HG03575 (cell line): ENCODE measurements around the gene DDI2.

ENCODE experiments used
- ATAC-seq: cut with Tn5 transposase; IDR thresholded peaks from one replicate; pipeline ENCODE4 v1.9.1; 2021; ENCODE audit not compliant: unreplicated experiment, insufficient number of reproducible peaks, low FRiP score; ENCODE audit errors: extremely low read depth

The DDI2 gene

GRCh38 chr1:15617173-15618076 is at the start of gene DDI2:
TSS of gene DDI2 (plus strand) at chr1:15617458. CDS start at chr1:15617671, 213 bp downstream.
- no peak for ATAC-seq

GRCh38 chr1:15568387-15569073 is 48.7 kb upstream of the DDI2 start:
- no peak for ATAC-seq

GRCh38 chr1:15570861-15571260 is 46.4 kb upstream of the DDI2 start:
- ATAC-seq = no peak

- ATAC-seq = no peak
Observed at GRCh38 chr1:15571266-15571665, 46.0 kb upstream of the DDI2 start.

GRCh38 chr1:15573477-15573876 is 43.8 kb upstream of the DDI2 start:
- ATAC-seq = no peak

GRCh38 chr1:15574741-15575140 is 42.5 kb upstream of the DDI2 start:
- ATAC-seq = no peak

- ATAC-seq = no peak
Observed at GRCh38 chr1:15575549-15576150, 41.6 kb upstream of the DDI2 start.

- no peak for ATAC-seq
Observed at GRCh38 chr1:15577691-15578090, 39.6 kb upstream of the DDI2 start.

GRCh38 chr1:15578921-15579682 is 38.2 kb upstream of the DDI2 start:
- no peak for ATAC-seq

- ATAC-seq = no peak
Observed at GRCh38 chr1:15579683-15580047, 37.6 kb upstream of the DDI2 start.

- ATAC-seq = no peak
Observed at GRCh38 chr1:15583016-15583706, 34.1 kb upstream of the DDI2 start.

- ATAC-seq = no peak
Observed at GRCh38 chr1:15584489-15585363, 32.5 kb upstream of the DDI2 start, which contains the start of gene AGMAT. TSS of gene AGMAT (minus strand) at chr1:15585051. CDS start at chr1:15584967, 84 bp downstream.

GRCh38 chr1:15592285-15592684 is 25.0 kb upstream of the DDI2 start:
- no peak for ATAC-seq

- no peak for ATAC-seq
Observed at GRCh38 chr1:15595809-15596617, 21.2 kb upstream of the DDI2 start.

- no peak for ATAC-seq
Observed at GRCh38 chr1:15598436-15598835, 18.8 kb upstream of the DDI2 start.

GRCh38 chr1:15603050-15603965 is 13.9 kb upstream of the DDI2 start:
- ATAC-seq = no peak
